Sigmoid colon (tissue), 7 donors: ENCODE measurements around the gene CMTM7. TPM values are rescaled to one million over a fixed set of nuclear protein-coding genes. Genes with fewer than 3 reads are reported as not detected.

Experiments
- DNase-seq: peaks from one replicate; pipeline ENCODE4 v3.0.0-alpha.2; 2019
- H3K27ac ChIP-seq, 4 donors: fragments of 200-600 bp; sonication (generic); one replicate each; pipeline ENCODE4 v1.5.1; 2016 to 2019; ENCODE audit warnings: mild to moderate bottlenecking in 1 of 4
- H3K27me3 ChIP-seq, 3 donors: fragments of 200-600 bp; sonication (generic); one replicate each; pipeline ENCODE4 v1.5.1; 2019; ENCODE audit warnings: mild to moderate bottlenecking in 1 of 3
- H3K36me3 ChIP-seq, 4 donors: fragments of 200-600 bp; sonication (generic); one replicate each; pipeline ENCODE4 v1.5.1; 2016 to 2019
- H3K4me1 ChIP-seq, 4 donors: fragments of 200-600 bp; sonication (generic); one replicate each; pipeline ENCODE4 v1.5.1; 2017 to 2019
- H3K4me3 ChIP-seq, 4 donors: fragments of 200-600 bp; sonication (generic); one replicate each; pipeline ENCODE4 v1.5.1; 2017 to 2019; ENCODE audit warnings: mild to moderate bottlenecking in 2 of 4, moderate library complexity in 1 of 4
- H3K9me3 ChIP-seq, 4 donors: fragments of 200-600 bp in 3 of 4; sonication (generic) in 3 of 4; one replicate each; pipeline versions ENCODE4 v1.5.1 to v1.6.1; 2013 to 2019
- CTCF ChIP-seq, 4 experiments: fragments of 450-650 bp in 3 of 4; fragments of 200-600 bp in 1 of 4; IDR thresholded peaks; one replicate each; pipeline ENCODE4 v1.5.1; 2016 to 2019; ENCODE audit warnings: antibody characterized with exemption in 4 of 4, mild to moderate bottlenecking in 3 of 4, moderate library complexity in 2 of 4
- EP300 ChIP-seq, 4 donors: sonication (generic); formaldehyde crosslinking; IDR thresholded peaks; one replicate each; pipeline ENCODE4 v1.6.1; 2017; ENCODE audit warnings: antibody characterized with exemption in 4 of 4
- POLR2A ChIP-seq, 2 donors: fragments of 450-650 bp; IDR thresholded peaks; one replicate each; pipeline ENCODE4 v1.6.1; 2016; ENCODE audit warnings: antibody characterized with exemption in 2 of 2, mild to moderate bottlenecking in 2 of 2, moderate library complexity in 2 of 2
- POLR2AphosphoS5 ChIP-seq, 4 donors: sonication (generic); formaldehyde crosslinking; IDR thresholded peaks; one replicate each; pipeline ENCODE4 v1.6.1; 2017; ENCODE audit warnings: antibody characterized with exemption in 4 of 4
- WGBS, 2 donors: extraction: QIAGEN DNeasy Blood & Tissue Kit; methylation state at CpG; one replicate each; pipeline ENCODE4 v1.1.7; 2013; 5-methylcytosine and 5-hydroxymethylcytosine counted together
- intact Hi-C: fragments of 100-400 bp; cut with DNase I; formaldehyde crosslinking; loops from one replicate; pipeline ENCODE4 v1.15.1; 2023
- polyA plus RNA-seq, 3 donors: library from polyadenylated mRNA; stranded (reverse); fragments of 200-250 nt; gene quantifications; one replicate each; pipeline ENCODE4 v1.2.3, GENCODE V29; 2013
- total RNA-seq, 4 donors: library from RNA; depleted of rRNA; stranded (reverse); fragments of >200 nt; gene quantifications; one replicate each; pipeline ENCODE4 v1.1.0, GENCODE V29; 2016
- donor health status: healthy with polysubstance abuse.
- donor health status: Bipolar disorder and iron deficiency.
- donor health status: healthy.

CMTM7 gene
- total and polyA plus RNA-seq, 7 donors, result 3.6 to 13.3 (median 7.2) TPM

GRCh38 chr3:32495085-32495484, 103.4 kb downstream of the CMTM7 start:
- TF ChIP-seq POLR2A (IDR thresholded peaks at IDR 0.05) (no peak), POLR2AphosphoS5 (IDR thresholded peaks at IDR 0.05) (no peak), EP300 (IDR thresholded peaks at IDR 0.05) (no peak), CTCF (IDR thresholded peaks at IDR 0.05) (no peak)
- H3K4me3 ChIP-seq, result no peak overlapping the region
- no peaks in the 10 kb centered on the region for H3K27me3 ChIP-seq
- DNase-seq, result no peak
- H3K9me3 ChIP-seq, result no peaks in the 10 kb centered on the region
- intact Hi-C loops, result no loop called here
- peaks cover 0 to 34% (median 7%) of the 10 kb centered on the region in 4 donors for H3K4me1 ChIP-seq
- H3K27ac ChIP-seq, result no peak overlapping the region
- H3K36me3 ChIP-seq, result no peaks in the 10 kb centered on the region

- Histone ChIP-seq H3K4me1 (peaks cover 0 to 39% (median 12%) of the 10 kb centered on the region in 4 donors), H3K36me3 (no peaks in the 10 kb centered on the region), H3K27me3 (no peaks in the 10 kb centered on the region), H3K4me3 (no peak overlapping the region), H3K9me3 (no peaks in the 10 kb centered on the region), H3K27ac (no peak overlapping the region)
- intact Hi-C loops, result no loop called here
- WGBS, 2 donors, result 73 to 82% methylated on average over 2 of the region's 2 CpGs
- TF ChIP-seq POLR2AphosphoS5 (IDR thresholded peaks at IDR 0.05) (no peak), CTCF (IDR thresholded peaks at IDR 0.05) (no peak), EP300 (IDR thresholded peaks at IDR 0.05) (no peak), POLR2A (IDR thresholded peaks at IDR 0.05) (no peak)
- DNase-seq, result no peak
Measured at GRCh38 chr3:32495609-32496008, 104.0 kb downstream of the CMTM7 start.

GRCh38 chr3:32498252-32498651, 106.6 kb downstream of the CMTM7 start:
- 66 to 82% methylated on average over 3 of the region's 3 CpGs for WGBS, 2 donors
- Histone ChIP-seq H3K9me3 (no peaks in the 10 kb centered on the region), H3K27me3 (no peaks in the 10 kb centered on the region), H3K4me1 (peaks cover 0 to 34% (median 22%) of the 10 kb centered on the region in 4 donors), H3K4me3 (no peak overlapping the region), H3K36me3 (no peaks in the 10 kb centered on the region), H3K27ac (no peak overlapping the region)
- no peak for DNase-seq
- intact Hi-C loops, result no loop called here
- no peak for TF ChIP-seq CTCF (IDR thresholded peaks at IDR 0.05)
- no peak for TF ChIP-seq POLR2A (IDR thresholded peaks at IDR 0.05)
- TF ChIP-seq POLR2AphosphoS5 (IDR thresholded peaks at IDR 0.05), result no peak
- TF ChIP-seq EP300 (IDR thresholded peaks at IDR 0.05), result no peak

GRCh38 chr3:32498992-32499391, 107.3 kb downstream of the CMTM7 start:
- no peaks in the 10 kb centered on the region for H3K36me3 ChIP-seq
- TF ChIP-seq POLR2A (IDR thresholded peaks at IDR 0.05), result no peak
- no peak for TF ChIP-seq EP300 (IDR thresholded peaks at IDR 0.05)
- TF ChIP-seq POLR2AphosphoS5 (IDR thresholded peaks at IDR 0.05), result no peak
- no peak for TF ChIP-seq CTCF (IDR thresholded peaks at IDR 0.05)
- H3K9me3 ChIP-seq, result no peaks in the 10 kb centered on the region
- intact Hi-C loops, result no loop called here
- no peak for DNase-seq
- no peaks in the 10 kb centered on the region for H3K27me3 ChIP-seq
- H3K27ac ChIP-seq, result no peak overlapping the region
- peaks cover 0 to 26% (median 19%) of the 10 kb centered on the region in 4 donors for H3K4me1 ChIP-seq
- no peak overlapping the region for H3K4me3 ChIP-seq
- WGBS, 2 donors, result 76 to 89% methylated on average over 3 of the region's 3 CpGs

- DNase-seq, result no peak
- H3K4me3 ChIP-seq, result no peak overlapping the region
- H3K4me1 ChIP-seq, result peaks cover 0 to 22% (median 18%) of the 10 kb centered on the region in 4 donors
- TF ChIP-seq POLR2A (IDR thresholded peaks at IDR 0.05), result no peak
- TF ChIP-seq CTCF (IDR thresholded peaks at IDR 0.05), result no peak
- no peak for TF ChIP-seq POLR2AphosphoS5 (IDR thresholded peaks at IDR 0.05)
- no peak for TF ChIP-seq EP300 (IDR thresholded peaks at IDR 0.05)
- no peak overlapping the region for H3K27ac ChIP-seq
- H3K9me3 ChIP-seq, result no peaks in the 10 kb centered on the region
- H3K27me3 ChIP-seq, result no peaks in the 10 kb centered on the region
- intact Hi-C loops, result no loop called here
- H3K36me3 ChIP-seq, result no peaks in the 10 kb centered on the region
- WGBS, 2 donors, result 83 to 95% methylated on average over 2 of the region's 2 CpGs
Measured at GRCh38 chr3:32499585-32499984, 107.9 kb downstream of the CMTM7 start.
